Mucosa of gallbladder (tissue), 1 donor: ENCODE data around the gene MTMR12. TPM values are rescaled to one million over a fixed set of nuclear protein-coding genes. Genes with fewer than 3 reads are reported as not detected.
"Not testable (repeated sequence)": the region's sequence is repeated elsewhere in the genome, so short reads cannot be mapped to it uniquely, and the experiment has no call there.

Source experiments
- DNase-seq: peaks from one replicate; pipeline ENCODE4 v3.0.0-alpha.2; 2020; ENCODE audit warnings: low spot score
- total RNA-seq: library from RNA; stranded (reverse); gene quantifications from one replicate; pipeline ENCODE4 v1.2.1, GENCODE V29; 2021
- donor health status: DM: no; HTN: no; CAD: no.

Gene MTMR12
- total RNA-seq, 1 donor from 2014 or later = 40.8 TPM

GRCh38 chr5:32297181-32298058 is 15.3 kb downstream of the MTMR12 start:
- DNase-seq = no peak

GRCh38 chr5:32295966-32296772 is 16.6 kb downstream of the MTMR12 start:
- DNase-seq = not testable (repeated sequence)

DNA sequence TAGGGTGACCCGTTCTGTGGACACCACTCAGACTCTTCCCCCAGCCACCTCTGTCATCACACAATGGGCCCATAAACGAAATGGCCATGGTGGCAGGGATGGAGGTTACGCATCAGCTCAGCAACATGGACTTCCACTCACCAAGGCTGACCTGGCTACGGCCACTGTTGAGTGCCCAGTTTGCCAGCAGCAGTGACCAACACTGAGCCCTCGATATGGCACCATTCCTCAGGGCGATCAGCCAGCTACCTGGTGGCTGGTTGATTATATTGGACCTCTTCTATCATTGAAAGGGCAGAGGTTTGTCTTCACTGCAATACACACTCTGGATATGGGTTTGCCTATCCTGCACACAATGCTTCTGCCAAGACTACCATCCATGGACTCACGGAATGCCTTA is 21.1 kb downstream of the MTMR12 start:
- no peak for DNase-seq

DNA sequence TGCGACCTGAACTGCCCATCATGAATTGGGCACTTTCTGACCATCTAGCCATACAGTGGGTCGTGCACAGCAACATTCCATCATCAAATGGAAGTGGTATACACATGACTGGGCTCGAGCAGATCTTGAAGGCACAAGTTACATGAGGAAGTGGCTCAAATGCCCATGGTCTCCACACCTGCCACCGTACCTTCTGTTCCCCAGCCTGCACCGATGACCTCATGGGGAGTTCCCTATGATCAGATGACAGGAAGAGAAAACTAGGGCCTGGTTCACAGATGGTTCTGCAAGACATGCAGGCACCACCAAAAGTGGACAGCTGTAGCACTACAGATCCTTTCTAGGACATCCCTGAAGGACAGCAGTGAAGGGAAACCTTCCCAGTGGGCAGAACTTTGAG is 21.8 kb downstream of the MTMR12 start:
- no peak for DNase-seq

DNA sequence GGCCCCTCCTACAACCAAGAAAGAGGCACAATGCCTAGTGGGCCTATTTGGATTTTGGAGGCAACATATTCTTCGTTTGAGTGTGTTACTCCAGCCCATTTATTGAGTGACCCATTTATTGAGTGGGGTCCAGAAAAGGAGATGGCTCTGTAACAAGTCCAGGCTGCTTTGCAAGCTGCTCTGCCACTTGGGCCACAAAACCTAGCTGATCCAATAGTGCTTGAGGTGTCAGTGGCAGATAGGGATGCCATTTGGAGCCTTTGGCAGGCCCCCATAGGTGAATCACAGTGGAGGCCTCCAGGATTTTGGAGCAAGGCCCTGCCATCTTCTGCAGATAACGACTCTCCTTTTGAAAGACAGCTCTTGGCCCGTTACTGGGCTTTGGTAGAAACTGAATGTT is 22.2 kb downstream of the MTMR12 start:
- not testable (repeated sequence) for DNase-seq

GRCh38 chr5:32289986-32290385 is 22.8 kb downstream of the MTMR12 start:
- DNase-seq = not testable (repeated sequence)

- not testable (repeated sequence) for DNase-seq
Observed at GRCh38 chr5:32288135-32288534, 24.6 kb downstream of the MTMR12 start.

GRCh38 chr5:32287525-32287924 is 25.2 kb downstream of the MTMR12 start:
- DNase-seq = not testable (repeated sequence)

- no peak for DNase-seq
Observed at GRCh38 chr5:32285510-32286138, 27.1 kb downstream of the MTMR12 start.

DNA sequence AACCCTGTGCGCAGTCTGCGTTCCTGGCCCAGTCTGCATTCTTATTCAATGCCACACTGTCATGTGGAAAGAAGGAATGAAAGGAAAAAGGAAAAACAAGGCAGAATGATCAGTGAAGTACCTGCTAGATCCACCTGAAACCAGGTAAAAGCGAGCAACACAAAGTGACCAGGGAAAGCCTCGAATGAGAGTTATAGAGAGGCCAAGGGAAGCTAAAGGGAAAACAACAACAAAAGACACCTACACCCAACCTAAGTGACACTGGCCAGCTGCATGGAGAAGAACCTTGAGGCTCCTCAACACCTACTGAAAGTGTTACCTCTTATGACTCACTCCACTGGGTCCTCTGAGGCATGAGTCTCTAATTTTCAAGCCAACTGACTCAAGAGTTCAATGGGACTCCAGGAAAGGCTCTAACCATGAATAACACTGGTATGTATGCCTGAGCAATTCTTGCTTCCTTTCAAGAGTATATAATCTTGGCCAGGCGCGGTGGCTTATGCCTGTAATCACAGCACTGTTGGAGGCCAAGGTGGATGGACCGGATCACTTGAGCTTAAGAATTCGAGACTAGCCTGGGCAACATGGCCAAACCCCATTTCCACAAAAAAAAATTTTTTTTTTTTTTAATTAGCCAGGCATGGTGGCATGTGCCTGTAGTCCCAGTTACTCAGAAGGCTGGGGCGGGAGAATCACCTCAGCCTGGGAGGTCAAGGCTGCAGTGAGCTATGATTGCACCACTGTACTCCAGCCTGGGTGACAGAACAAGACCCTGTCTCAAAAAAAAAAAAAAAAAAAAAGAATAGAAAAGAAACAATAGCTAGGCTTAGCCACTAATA is 29.0 kb downstream of the MTMR12 start:
- no peak for DNase-seq

DNA sequence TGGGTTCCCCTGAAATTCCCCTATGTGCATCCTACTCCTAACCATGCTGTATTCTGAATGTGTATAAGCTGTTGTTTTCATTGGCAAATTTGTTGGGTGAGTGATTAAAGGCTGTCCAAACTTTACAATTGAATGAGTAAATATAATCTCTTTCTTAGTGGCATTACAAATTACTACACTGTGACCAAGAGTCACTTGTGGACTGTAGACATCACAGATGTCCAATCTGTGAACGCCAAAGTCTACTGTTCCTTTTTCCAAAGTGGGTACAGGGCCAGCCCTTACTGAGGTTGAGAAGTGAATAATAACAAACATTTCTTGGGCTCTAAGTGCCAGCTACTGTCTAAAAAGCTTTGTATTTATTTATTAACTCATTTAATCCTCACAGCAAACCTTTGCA is 29.7 kb downstream of the MTMR12 start:
- DNase-seq = no peak

DNA sequence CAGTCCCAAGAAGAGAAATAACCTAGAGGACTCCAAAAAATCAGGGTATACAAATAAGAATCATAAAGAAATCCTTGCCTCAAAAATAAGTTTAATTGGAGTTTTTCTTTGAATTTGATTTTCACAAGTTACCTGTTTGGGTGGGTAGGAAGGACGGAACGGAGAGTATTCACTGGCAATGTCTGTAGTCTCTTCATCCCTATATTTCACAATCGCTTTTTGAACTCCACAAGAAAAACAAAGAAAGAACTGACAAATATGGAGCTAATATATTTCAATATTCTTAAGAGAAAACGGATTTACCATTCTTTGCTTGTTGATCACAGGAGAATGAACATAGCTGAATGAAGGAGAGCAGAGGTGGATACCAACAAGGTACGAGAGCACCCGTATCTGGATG is 30.1 kb downstream of the MTMR12 start:
- no peak for DNase-seq

DNA sequence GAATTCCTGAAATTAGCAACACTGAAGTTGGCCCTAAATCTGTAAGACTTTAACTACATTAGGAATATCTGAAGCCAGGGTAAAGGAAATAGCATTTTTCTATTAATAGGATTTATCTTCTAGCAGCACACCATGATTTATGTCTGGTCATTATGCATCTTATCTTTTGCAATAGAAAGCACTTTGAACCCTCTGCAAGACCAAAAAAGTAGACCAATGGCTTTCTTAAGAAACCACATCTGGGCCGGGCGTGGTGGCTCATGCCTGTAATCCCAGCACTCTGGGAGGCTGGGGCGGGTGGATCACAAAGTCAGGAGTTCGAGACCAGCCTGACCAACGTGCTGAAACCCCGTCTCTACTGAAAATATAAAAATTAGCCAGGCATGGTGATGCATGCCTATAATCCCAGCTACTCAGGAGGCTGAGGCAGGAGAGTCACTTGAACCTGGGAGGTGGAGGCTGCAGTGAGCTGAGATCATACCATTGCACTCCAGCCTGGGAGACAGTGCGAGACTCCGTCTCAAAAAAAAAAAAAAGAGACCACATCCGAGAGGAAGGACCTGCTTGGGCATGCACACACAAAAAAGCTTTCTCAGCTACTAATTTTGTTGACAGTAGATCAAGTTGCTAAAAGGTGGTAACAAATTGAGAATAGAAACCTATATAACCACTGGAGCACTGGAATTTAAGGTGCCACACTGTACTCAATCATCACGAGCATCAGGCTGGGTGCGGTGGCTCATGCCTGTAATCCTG is 31.2 kb downstream of the MTMR12 start:
- not testable (repeated sequence) for DNase-seq

DNA sequence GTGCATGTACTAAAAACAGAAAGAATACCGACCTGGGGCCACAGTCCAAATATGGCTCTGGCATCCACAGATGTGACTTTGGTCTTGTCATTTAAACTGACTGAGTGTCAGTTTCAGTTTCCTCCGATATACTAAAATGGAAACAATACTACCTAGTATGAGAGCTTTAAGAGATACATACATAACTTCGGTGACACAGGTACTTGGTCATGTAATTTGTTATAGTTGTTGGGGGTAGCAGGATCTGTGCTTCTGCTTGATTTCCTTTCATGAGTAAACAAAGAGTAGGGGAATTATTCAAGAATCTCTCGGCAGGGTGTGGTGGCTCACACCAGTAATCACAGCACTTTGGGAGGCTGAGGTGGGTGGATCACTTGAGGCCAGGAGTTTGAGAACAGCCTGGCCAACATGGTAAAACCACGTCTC is 32.1 kb downstream of the MTMR12 start:
- no peak for DNase-seq

GRCh38 chr5:32279786-32280185 is 33.0 kb downstream of the MTMR12 start:
- no peak for DNase-seq

DNA sequence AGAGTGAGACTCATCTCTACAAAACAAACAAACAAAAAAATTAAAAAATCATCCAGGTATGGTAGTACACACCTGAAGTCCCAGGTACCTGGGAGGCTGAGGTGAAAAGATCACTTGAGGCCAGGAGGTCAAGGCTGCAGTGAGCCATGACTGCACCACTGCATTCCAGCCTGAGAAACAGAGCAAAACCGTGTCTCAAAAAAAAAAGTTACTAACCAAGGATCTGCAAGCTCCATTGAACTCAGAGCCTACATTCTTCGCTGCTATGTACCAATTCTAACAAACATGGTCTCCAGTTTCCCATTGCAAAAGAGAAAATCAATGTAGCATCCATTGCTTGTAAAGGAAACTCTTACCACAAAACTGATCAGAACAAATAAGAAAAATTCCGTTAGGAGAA is 33.5 kb downstream of the MTMR12 start:
- no peak for DNase-seq

GRCh38 chr5:32278406-32278805 is 34.3 kb downstream of the MTMR12 start:
- DNase-seq = no peak

DNA sequence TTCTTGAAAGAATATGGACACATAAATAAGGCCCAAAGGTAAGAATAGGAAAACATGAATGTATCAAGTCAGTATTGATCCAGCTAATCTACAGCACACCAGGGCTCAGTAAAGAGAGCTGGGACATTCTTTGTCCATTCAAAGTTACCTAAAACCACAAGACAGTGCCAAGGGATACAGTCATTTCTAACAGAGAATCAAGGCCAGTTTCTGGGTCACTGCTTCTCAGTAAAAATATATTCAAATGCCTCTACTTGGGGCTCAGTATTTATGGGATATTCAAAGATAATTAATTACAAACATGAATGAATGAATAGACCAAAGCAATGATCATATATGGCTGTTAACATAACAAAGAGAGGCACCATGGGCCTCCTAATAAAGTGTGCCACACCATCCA is 34.9 kb downstream of the MTMR12 start:
- DNase-seq = no peak

- DNase-seq = no peak
Observed at GRCh38 chr5:32276173-32276853, 36.4 kb downstream of the MTMR12 start.

GRCh38 chr5:32275396-32275741 is 37.4 kb downstream of the MTMR12 start:
- no peak for DNase-seq
